OCI-M2 (cell line): ENCODE data around the gene PHTF2.
"Not testable (repeated sequence)": the region's sequence is repeated elsewhere in the genome, so short reads cannot be mapped to it uniquely, and the experiment has no call there.

ENCODE experiments used
- DNase-seq: peaks from one replicate; lab custom pipeline; 2025; ENCODE audit not compliant: unreplicated experiment; lab: John Stamatoyannopoulos, UW

Gene PHTF2

DNA sequence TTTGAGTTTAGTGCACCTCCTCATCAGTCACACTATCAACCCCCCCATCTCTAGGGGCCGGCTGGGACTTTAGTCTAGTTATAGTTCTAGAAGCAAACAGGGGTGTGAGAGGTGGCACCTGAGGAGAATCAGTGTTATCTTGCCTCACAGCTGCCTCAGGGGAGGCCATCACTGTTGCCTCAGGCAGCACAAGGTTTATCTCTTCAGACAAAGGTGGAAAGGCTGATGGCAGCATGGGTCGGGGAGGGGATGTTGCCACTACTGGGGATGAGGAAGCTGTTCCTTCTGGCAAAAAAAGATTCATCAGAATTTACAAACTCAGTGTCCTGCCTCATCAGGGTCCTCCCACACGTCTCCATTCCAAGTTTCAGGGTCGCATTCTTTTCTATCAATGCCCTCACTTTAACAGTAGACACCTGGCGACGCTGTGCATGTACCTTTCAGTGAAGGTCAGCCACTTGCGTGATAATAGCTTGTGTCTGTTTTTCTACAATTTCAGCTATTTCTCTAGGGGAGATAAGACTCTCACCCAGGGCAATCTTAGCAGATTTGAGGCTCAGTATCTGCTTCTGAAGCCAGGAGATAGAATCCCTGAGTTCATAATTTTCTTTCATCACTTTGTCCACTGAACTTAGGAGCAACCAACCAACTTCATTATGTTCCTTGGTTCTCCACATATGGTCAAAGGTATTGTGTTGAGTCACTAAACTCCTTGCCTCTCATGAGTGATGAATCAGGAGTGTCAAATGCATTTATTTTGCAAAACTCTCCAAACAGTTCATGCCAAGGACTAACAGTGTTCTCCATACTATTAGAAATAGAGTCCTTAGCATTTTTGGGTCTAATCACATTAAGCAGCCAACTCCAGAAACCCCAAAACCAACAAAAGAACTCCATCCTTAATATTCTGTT is 75.1 kb downstream of the PHTF2 start:
- DNase-seq, result not testable (repeated sequence)

- DNase-seq, result no peak
These were observed 79.2 kb downstream of the PHTF2 start for GRCh38 chr7:77877791-77878190.

DNA sequence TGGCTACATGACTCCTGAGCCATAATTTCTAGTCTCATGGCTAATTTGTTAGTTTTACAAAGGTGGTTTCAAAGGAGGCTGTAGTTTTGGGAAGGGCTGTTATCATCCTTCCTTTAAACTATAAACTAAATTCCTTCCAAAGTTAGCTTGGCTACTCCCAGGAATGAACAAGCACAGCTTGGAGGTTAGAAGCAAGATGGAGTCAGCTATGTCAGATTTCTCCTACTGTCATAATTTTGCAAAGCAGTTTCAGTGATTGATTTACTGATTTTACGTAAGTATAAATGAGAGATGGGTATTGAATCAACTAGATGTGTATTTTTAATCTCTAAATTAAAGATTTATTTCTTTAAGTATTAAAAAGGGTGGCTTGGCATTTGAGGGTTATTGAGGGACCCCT is 79.9 kb downstream of the PHTF2 start:
- no peak for DNase-seq

GRCh38 chr7:77879272-77879671 is 80.7 kb downstream of the PHTF2 start:
- DNase-seq, result no peak

GRCh38 chr7:77881871-77882270 is 83.3 kb downstream of the PHTF2 start:
- no peak for DNase-seq

DNA sequence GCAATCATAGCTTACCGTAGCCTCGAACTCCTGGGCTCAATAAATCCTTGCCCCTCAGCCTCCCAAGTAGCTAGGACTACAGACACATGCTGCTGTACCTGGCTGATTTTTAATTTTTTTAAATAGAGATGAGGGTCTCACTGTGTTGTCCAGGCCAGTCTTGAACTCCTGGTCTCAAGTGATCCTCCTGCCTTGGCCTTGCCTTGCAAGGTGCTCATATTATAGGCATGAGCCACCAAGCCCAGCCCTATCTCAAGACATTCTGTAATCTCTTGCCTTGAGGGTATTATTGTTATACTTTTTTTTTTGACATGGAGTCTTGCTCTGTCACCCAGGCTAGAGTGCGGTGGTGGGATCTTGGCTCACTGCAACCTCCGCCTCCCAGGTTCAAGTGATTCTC is 86.6 kb downstream of the PHTF2 start:
- DNase-seq, result no peak

DNA sequence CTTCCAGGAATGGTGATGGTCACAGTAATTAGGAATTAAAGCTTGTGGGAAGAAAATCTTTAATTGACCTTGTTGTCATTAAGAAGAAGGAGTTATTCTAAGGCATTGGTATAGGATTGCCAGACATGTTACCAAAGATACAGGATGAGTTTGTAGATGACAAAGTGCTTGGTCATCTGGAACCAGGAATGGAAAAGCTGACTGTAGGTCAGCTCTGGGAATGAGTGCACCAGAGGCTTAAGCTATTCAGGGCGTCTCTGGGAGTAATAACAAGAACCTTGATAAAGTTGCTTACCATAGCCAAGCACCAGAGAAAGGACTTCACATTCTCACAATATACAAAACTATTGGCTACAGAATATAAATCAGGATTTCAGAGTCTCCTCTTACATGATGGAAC is 89.0 kb downstream of the PHTF2 start:
- DNase-seq, result no peak

DNA sequence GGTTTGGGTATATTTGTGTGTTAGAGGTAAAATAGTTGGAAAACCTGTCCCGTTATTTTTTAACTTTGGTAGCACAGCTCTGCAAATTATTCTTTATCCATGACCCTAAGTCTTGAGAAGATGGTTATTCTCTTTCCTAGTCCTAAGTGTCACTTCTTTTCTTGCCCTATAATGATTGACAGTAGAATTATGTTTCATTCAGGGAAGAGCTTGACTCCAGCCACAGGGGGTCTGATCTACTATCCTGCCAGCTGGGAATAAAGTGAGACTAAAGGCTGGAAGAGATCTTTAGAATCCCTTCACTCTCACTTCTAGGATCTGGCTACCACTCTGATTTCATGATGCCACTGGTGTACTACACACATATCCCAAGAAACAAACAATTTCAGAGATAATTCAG is 90.4 kb downstream of the PHTF2 start:
- DNase-seq, result no peak

DNA sequence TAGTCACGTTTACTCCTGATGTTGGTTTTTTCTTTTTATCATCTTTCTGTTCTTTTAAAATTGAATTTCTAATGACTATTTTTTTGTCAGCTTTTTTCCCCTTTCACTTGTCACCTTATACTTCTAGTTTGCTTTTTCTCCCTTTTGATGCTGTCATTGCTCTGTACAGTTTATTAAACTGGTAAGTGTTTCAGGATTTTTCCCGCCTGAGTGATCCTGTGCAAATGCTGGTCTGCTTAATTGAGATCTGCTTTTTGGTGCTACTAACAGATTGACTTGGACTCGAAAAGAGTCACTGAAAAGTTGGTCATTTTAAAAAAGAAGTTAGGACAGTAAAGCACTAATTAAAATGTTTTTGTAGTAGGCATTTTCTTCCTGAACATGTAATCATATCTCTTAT is 95.2 kb downstream of the PHTF2 start:
- no peak for DNase-seq

DNA sequence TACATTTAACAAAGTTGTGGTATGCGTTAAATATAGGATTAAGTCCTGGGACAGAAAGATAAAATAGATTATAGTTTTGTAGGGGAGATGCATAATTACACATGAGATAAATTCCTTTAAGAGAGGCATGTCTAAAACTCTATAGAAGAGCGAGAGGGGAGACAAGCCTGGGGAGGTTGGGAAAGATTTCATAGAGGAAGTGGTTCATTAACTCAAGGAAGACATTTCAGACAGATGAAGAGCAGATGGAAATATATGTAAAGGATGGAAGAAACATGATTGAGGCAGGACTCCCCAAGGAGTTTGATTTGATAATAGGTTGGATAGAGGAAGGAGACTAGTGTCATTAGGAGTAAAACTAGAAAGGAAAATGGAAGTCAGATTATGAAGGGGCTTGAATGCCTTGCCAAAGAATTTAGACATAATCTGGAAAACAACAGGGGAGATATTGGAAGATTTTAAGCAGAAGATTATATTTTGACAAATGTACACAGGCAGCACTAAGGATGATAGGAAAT is 96.1 kb downstream of the PHTF2 start:
- DNase-seq, result no peak

DNA sequence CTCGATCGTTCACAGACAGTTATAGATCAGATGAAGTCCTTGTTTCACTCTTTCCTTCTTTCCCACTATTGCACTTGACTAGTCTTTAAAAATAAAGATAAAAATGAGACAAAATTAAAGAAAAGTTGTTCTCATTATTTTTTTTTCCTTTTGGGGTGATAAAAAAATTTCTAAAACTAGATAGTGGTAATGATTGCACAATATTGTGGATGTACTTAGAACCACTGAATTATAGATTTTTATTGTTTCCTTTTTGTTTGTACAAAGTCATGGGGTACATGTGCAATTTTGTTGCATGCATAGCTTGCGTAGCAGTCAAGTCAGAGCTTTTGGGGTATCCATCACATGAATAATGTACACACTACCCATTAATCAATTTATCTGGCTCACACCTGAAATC is 97.3 kb downstream of the PHTF2 start:
- no peak for DNase-seq

- DNase-seq, result no peak
These were observed 98.5 kb downstream of the PHTF2 start for GRCh38 chr7:77897004-77897547.

- no peak for DNase-seq
These were observed 100.9 kb downstream of the PHTF2 start for GRCh38 chr7:77899516-77899915.

DNA sequence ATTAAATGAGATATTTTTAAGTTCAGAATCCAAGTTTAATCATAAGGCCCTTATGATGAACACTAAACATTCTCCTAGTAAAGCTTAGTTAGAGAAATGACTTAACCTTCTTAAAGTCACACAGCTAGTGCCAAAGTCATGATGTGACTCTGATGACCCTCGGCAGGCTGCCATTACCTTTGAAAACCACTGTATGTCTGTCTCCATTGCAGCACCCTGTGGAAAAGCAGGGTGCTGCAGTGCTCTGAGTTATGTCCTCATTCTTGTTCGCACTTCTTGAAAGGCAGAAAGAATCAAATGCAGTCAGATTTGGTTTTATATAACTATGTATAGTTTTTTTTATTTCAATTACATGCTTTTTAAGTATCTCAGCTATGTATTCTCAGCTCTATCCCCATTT is 105.0 kb downstream of the PHTF2 start:
- DNase-seq, result no peak

GRCh38 chr7:77904252-77904651 is 105.7 kb downstream of the PHTF2 start:
- no peak for DNase-seq

DNA sequence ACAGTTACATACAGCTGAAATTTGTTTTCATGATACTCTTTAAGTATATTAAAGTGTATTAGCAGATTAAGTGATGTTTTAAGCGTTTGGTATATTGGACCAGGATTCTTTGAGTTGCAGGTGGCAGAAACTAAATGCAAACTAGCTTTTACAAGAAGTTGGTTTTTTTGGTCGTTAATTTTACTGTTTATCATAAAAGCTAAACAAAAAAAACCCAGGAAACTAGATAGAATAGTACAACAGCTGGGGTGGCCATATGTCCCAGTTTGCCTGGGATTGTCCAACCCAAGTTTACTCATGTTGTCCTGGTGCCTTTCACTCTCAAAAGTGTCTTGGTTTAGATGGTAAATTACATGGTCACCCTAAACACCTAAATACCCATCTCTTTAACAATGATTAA is 108.7 kb downstream of the PHTF2 start:
- no peak for DNase-seq

DNA sequence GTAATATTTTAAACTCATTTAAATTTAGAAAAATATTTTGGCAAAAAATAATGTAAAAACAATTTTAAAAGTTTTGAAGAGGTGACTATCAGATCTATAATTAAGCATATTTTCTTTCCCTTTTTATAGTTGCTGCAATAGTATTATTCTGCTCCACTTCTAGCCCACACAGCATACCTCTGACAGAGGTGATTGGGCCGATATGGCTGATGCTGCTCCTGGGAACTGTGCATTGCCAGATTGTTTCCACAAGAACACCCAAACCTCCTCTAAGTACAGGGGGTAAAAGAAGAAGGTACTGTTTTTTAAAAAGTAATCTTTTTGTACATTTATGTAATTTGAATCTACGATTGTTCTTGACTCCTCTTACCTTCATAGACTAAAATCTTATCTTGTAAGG is 110.1 kb downstream of the PHTF2 start:
- DNase-seq, result no peak

GRCh38 chr7:77910124-77910523 is 111.6 kb downstream of the PHTF2 start:
- no peak for DNase-seq

DNA sequence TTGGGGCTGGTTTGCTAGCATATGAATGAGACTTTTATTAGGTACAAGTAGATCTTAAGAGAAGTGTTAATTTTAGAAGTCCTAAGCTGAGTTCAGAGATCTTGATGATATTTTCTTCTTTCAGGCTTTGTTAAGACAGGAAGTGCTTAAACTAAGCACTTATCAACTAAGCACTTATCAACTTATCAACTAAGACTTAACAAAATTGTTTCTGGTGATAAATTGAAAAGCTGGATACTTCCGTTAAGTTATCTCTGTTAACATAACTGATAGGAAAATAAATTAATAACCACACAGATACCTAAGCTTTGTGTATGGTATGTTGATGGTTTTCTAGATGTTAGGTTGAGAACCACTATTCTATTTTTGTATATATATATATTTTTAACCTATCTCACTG is 113.7 kb downstream of the PHTF2 start:
- no peak for DNase-seq

DNA sequence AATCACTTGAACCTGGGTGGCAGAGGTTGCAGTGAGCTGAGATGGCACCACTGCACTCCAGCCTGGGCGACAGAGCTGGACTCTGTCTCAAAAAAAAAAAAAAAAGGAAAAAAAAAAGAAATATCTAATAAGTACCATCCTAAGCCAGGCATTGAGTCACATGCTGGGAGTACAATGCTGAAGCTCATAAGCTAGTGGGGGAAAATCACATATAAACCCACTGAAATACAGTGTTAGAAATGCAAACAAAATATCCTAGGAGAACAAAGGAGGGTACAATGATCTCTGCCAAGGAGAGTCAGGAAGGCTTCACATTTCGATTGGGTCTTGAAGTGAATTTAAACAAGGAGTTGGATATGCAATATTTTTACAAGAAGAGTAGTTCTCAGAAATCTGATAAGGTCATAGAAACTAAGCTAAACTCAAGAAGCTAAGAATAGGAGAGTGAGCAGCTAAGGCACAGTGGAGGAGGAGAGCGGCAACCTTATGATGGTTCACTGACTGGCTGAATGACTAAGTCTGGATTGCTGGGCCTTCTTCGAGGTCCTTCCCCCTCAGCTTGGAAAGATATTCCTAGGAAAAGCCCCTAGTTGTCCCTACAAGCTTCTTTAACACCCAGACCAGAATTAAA is 115.5 kb downstream of the PHTF2 start:
- no peak for DNase-seq

GRCh38 chr7:77917500-77918262 is 119.1 kb downstream of the PHTF2 start:
- no peak for DNase-seq
